Jurkat, Clone E6-1 (cell line): ENCODE measurements around the gene CDA.

ENCODE experiments used
- DNase-seq: peaks from one replicate; pipeline ENCODE4 v3.0.0-alpha.2; 2011; ENCODE audit warnings: low read depth, low spot score
- H3K4me3 ChIP-seq: 2 replicates; pipeline ENCODE4 v1.5.1; 2011; ENCODE audit warnings: mild to moderate bottlenecking, low read length, control low read depth, moderate library complexity

CDA gene

DNA sequence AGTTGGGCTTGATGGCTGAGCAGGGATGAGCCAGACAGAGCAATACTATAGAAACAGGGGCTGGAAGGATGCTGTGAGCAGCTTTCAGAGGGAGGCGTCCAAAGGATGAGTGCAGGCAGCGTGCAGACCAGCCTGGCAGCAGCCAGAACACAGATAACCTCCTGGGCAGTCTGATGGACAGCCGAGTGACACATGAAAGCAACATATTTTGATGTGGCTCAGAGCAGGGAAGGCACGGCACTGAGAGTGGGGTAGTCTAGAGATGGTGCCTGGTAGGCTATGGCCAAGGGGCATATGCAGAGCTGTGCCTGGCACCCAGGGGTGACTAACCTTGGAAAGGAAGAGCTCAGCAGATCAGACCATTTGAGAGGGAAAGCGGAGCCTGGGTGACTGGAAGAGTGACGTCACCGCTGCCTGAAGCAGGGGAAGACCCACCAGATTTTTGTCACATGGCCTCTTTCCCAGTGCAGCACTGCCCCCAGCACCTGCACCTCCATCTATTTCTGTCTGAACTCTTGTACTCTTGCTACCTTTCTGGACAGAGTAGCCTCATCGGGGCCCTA lies 48.0 kb downstream of the CDA start:
- H3K4me3 ChIP-seq: no peak overlapping the region
- no peak for DNase-seq

DNA sequence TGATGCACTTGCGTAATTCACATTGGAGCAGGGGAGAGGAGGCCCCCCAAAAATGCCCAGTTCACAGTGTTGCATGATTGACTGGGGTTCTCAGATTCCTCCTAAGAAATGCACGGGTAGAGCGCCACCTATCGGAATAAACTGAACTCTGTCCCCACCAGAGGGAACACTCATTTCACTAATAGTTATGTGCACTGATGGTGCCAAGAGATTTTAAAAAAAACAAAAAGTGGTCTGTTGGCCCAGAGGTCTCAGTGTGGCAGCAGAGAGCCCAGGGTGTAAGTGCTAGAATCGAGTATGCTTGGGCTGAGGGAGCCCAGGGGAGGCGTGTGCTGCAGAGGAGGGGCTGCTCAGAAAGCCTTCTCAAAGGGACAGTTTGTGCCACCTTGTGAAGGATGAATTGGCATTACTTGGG lies 51.3 kb downstream of the CDA start:
- peak; percentile 54 for DNase-seq
- no peak overlapping the region for H3K4me3 ChIP-seq

DNA sequence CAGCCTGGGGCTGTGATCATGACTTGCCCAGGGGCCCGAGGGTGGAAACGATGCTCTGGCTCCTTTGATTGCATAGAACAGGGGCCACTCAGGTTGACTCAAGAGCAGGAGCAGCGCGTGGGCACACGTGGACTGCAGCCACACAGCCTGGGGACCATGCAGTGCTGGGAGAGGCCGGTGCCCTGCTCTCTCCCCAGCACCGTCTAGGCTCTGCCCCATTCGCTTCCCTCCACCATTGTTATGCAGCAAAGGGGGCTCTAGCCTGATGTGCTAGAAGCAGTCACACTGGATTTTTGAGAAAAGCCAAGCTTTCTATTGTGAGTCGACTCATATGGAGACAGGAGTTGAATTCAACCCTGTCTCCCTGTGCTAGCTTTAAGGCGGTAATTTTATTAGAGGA lies 53.1 kb downstream of the CDA start:
- H3K4me3 ChIP-seq: no peak overlapping the region
- no peak for DNase-seq

DNA sequence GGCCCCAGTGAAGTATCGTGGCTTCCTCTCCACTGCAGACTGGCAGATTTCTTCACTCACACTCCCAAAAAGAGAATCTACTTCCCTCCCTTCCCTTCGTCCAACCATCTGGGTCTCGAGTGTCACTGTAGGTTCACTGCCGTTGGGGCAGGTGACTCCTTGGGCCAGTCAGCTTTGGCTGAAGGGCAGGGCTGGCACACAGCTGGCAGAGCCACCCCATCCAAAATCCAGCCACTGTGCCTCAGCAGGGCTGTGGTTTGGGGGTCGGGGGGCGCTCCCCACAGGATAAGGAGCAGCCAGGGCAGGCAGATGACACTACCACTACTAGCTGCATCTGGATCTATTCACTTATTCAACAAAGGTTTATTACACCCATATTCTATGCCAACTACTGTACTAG lies 54.2 kb downstream of the CDA start:
- DNase-seq: no peak
- no peak overlapping the region for H3K4me3 ChIP-seq

DNA sequence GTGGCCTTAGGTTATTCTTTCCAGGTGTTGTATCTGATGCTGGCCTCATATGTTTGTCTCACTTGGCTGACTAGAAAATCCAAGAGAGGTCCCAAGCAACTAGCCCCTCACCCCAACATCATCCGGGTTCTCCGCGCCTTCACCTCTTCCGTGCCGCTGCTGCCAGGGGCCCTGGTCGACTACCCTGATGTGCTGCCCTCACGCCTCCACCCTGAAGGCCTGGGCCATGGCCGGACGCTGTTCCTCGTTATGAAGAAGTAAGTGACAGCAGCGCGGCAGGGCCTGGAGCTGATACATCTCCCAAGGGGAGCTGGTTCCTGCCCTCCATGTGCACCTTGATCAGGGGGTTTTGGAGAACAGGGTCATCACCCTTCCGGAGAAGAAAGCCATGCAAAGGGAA lies 55.5 kb downstream of the CDA start:
- no peak for DNase-seq
- H3K4me3 ChIP-seq: no peak overlapping the region

DNA sequence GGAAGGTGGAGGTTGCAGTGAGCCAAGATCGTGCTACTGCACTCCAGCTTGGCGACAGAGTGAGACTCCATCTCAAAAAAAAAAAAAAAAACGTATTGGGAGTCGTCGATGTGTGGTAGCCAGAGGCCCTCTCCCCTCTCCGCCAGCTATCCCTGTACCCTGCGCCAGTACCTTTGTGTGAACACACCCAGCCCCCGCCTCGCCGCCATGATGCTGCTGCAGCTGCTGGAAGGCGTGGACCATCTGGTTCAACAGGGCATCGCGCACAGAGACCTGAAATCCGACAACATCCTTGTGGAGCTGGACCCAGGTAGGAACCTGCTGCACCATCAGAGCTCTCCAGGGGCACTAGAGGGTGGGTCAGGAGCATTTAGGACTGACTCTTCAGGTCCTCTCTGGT lies 56.5 kb downstream of the CDA start:
- no peak overlapping the region for H3K4me3 ChIP-seq
- DNase-seq: no peak

DNA sequence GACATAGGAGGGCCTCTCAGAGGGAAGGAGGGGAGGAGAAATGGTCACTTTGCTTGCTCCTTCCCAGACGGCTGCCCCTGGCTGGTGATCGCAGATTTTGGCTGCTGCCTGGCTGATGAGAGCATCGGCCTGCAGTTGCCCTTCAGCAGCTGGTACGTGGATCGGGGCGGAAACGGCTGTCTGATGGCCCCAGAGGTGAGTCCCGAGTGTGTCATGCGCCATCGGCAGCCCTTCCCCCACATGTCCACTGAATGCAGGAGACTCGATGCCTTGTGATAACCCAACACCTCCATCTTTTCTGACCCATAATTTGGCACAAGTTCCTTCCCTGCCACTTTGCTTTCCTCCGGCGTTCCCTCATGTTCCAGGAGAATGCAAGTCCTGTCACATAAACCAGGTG lies 59.5 kb downstream of the CDA start:
- H3K4me3 ChIP-seq: no peak overlapping the region
- DNase-seq: no peak

DNA sequence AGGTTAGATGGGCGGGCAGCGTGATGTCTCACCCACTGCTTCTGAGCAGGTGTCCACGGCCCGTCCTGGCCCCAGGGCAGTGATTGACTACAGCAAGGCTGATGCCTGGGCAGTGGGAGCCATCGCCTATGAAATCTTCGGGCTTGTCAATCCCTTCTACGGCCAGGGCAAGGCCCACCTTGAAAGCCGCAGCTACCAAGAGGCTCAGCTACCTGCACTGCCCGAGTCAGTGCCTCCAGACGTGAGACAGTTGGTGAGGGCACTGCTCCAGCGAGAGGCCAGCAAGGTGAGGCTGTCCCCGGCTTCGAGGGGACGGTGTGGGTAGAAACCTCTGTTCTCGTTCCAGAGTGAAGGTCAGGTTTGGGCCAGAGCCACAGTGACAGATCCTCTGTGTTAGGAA lies 60.0 kb downstream of the CDA start:
- no peak overlapping the region for H3K4me3 ChIP-seq
- no peak for DNase-seq

DNA sequence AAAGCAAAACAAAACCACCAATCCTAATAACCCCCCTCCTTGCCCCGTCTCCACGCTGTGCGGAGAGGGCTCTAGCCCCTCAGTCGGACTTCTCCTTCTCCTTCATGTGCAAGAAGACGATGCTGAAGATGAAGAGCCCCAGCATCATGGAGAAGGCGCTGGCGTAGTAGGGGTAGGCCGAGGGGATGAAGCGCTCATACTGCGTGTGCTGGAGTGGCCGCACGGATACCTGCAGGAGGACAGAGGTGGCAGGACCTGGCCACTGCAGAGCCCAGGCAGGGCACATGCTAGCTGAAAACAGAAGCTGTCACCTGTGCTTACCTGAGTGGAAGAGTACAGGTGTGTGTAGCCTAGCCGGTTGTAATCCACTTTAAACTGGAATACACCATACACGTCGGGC lies 63.4 kb downstream of the CDA start:
- H3K4me3 ChIP-seq: no peak overlapping the region
- no peak for DNase-seq

DNA sequence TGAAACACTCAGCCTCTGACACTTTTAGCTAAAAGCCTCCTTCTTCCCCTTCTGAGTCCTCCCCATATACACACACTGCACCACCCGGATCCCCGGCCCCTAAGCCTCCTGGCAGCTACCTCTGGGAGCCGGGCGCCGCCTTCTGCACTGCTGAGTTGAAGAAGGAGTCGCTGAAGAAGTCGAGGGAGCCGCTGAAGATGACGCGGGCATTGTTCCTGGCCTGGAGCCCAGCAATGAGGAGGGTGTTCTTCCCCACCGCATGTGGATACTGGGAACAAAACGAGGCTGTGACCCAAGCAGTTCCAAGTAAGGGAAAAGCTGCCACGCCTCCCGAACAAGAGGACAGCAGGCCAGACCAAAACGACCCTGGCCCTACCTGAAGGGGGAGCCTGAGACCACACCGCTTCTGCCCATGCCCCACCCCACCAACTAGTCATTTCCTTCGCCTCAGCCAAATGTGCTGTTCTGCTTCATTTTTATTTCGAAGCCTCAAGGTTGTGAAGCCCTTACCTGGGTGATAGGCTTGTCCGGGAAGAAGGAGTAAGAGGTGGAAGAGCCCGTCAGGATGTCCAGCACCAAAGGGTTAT lies 65.3 kb downstream of the CDA start:
- DNase-seq: no peak
- no peak overlapping the region for H3K4me3 ChIP-seq

DNA sequence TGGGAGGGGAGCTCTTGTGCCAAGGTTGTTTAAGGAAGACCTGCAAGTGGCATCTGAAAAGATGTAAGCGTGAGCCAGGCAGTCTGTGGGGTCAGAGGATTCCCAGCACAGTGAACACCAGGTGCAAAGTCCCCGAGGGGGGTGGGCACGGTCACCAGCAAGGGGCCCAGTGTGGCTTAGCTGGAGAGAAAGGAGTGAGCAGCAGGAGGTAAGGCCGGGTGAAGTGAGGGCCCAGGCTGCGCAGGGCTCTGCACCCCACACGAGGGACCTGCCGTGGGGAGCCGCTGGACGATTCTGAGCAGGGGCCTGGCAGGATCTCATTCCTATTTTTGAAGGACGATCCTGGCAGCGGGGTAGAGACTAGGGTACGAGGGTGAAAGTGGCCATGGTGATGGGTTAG lies 68.1 kb downstream of the CDA start:
- H3K4me3 ChIP-seq: no peak overlapping the region
- DNase-seq: no peak

DNA sequence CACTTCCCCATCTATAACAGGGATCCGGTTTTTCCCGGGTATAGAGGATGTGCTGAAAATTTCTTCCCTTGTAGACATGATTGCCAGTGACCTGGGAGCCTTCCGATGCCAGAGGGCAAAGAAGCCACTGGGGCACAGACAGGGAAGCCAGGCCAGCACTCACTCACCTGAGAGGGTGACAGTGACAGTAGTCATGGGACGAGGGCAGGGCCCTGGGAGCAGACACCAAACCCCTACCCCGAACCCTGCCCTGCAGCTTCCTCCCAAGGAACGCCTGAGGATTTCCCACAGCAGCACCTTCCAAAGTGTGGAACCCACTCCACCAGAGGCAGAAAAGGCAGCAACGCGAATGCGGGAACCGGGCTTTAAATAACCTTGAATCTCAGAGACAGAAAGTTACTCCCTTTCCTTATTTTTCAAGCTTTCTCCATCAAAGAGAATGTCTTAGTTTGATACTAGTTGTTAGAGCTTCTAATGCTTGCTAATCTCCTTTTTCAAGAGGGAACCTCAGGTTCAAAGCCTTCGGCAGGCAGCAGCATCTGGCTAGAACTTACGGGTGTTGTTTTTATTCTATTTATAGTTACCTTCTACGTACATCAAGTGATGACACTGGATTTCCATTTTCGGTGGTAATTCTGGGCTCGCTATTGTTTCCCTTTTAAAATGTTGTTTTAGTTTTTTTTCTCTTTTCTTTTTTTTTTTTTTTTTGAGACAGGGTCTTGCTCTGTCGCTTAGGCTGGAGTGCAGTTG lies 69.4 kb downstream of the CDA start:
- no peak for DNase-seq
- no peak overlapping the region for H3K4me3 ChIP-seq

DNA sequence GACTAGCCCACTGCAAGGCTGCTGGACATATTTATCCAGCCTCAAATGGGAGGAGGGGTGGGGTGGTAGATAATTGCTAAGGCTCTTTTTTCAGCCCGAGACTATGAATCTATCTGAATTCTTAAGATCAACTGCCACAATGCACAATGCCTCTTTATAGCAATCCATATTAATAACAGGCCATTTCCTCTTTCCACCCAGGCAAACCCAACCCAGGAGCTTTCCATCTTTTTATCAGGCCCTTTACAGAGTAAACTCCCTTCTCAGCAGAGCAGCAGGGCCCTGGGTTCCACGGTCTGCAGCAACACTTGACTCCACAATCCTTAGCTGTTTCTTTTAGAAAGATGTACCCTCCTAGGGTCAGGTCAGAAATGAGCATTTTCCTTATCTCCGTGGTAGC lies 71.5 kb downstream of the CDA start:
- H3K4me3 ChIP-seq: peak overlapping the region; percentile 96
- DNase-seq: no peak

DNA sequence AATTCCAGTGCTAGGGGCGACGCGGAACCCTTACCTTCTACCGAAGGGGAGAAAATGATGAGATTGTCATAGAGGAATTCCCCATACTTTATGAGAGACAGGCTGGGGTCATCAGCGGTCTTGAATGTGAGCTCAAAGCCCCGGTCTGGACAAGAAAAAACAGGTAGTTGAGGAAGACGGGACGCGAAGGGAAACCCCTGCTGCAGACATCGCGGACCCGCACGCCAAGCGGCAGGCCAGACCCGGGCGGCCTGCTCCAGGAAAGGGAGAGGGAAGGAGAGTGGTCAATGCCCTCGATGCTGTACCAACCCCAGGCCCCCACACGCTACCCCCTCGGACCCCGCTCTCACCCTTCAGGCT lies 71.9 kb downstream of the CDA start:
- H3K4me3 ChIP-seq: peak overlapping the region; percentile 96
- no peak for DNase-seq

DNA sequence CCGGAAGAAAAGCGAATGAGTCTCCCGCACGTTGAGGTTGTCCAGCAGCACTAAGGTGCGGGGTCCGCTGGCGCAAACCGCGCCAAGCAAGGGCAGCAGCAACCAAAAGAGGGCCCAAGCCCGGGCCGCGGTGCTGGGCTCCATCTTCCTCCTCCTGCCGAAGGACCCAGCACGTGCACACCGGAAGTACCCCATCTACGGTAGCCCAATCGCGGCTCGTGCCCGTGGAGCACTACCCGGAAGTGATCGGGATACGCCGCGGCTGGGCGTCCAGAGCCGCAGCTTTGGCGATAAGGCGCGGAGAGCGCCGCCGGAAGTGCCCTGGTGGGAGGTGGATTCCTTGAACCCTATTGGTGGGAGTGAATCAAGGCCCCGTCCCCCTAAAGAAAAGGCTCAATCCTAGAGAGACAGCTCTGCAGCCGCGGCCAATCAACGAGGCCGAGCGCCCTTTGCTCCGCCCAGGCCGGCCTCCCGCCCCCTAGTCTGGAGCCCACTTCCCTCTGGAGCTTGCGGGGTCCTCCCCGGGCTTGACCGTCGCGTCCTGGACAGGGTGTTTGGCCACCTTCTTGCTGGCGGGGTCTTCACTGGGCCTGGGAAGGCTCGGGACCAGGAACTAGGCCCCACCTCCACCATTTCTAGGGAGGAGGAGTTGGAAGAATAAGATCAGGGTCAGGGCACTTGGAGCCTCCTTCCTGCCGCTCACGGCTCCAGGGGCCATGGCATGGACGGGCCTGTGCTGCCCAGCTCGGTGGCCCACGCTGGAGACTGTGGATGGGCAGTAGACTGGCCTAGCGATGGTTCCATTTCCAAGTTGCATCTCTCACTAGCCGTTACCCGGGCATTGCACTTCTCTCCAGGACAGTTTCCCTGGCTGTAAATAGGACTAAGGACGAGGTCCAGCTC lies 72.6 kb downstream of the CDA start, which contains the start of gene DDOST:
TSS of gene DDOST (minus strand) at position 163 of the 903 bp plus-strand sequence. CDS start at position 144, 19 bp downstream.
- peak; percentile 98 for DNase-seq
- H3K4me3 ChIP-seq: peak within 1 kb of the TSS; percentile 96

DNA sequence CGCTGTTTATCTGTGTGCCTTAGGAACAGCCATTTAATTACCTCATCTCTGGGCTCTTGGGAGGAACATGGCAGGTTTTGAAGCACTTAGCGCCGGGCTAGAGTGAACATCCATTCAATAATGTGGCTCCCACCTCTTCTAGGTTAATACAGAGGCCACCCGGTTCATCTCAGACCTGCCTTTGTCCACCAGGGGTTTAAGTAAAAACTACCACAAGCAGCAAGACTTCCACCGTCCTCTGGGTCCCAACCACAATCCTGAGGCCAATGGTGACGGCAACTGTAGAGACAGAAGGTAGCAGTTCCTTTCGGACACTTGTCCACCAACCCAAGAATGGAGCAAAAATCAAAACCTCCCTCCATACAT lies 73.2 kb downstream of the CDA start:
- H3K4me3 ChIP-seq: peak overlapping the region; percentile 96
- no peak for DNase-seq

DNA sequence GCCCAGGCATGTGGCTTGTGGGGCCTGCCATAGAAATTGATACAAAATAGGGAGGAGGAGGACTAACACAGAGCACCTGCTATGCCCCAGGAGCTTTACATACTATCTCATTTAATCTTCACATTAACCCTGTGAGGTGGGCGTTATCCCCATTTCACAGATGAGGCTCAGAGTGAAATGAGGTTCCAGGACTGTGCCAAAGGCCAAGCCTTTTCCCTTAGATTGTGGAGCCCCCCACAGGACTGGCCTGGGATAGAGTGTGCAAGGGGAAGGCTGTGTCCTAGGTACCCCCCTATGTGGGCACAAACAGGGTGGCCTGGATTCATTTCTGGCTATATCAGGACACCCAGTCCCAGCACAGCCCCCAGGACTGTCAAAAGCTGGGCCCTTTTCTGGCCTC lies 74.5 kb downstream of the CDA start:
- no peak overlapping the region for H3K4me3 ChIP-seq
- DNase-seq: no peak

DNA sequence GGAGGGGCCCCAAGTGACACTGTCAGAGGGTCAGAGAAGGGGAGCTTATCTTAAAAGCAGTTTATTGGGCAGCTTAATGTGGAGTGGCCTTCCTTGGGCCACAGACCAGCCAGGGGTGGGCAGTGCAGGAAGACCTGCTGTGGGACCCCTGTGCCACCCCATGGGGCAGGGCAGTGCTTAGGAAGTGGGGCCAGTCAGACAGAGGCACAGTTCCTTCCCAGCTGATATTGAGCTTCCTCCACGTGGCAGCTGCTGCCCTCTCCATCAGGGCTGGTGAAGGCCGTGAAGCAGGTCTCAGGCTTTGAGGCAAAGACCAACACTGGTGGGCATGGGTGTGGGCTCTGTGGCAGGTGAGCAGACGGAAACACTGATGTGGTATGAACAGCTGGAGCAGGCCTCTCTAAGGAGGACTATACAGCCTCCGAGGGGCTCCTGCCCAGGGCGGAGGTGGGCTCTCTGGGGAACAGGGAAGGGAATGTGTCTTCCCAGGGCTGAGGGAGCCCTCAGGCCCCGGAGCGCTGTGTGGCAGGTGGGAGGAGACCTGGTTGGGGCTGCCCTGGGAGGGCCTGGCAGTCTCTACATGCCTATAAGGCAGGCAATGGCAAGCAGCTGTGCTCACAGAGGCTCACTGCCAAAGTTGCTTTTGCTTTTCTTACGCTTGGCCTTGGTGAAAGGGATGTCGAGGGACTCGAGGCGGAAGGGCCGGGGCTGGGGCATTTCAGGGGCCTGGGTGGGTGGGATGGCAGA lies 75.2 kb downstream of the CDA start:
- DNase-seq: no peak
- H3K4me3 ChIP-seq: no peak overlapping the region

DNA sequence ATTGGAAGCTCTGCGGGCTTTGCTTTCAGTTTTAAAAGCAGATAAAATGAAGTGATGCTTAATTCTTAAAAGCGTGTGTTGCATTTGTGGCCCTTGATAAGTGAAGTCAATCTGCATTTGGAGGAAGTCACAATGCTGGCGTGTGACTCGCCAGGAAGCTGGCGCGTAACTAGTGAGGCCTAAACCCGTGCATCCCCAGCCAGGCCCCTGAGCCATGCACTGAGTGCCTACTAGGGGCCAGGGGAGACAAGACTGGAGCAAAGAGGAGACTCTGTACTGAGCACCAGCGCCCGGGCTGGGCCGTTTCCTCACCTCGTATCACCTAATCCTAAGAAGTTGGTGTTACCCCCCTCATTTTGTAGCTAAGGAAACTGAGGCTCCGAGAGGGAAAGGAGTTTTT lies 76.8 kb downstream of the CDA start:
- H3K4me3 ChIP-seq: no peak overlapping the region
- DNase-seq: no peak
